Measurements from ENCODE around the gene U2AF1.
"Not testable (repeated sequence)": the region's sequence is repeated elsewhere in the genome, so short reads cannot be mapped to it uniquely, and the experiment has no call there.

DNA sequence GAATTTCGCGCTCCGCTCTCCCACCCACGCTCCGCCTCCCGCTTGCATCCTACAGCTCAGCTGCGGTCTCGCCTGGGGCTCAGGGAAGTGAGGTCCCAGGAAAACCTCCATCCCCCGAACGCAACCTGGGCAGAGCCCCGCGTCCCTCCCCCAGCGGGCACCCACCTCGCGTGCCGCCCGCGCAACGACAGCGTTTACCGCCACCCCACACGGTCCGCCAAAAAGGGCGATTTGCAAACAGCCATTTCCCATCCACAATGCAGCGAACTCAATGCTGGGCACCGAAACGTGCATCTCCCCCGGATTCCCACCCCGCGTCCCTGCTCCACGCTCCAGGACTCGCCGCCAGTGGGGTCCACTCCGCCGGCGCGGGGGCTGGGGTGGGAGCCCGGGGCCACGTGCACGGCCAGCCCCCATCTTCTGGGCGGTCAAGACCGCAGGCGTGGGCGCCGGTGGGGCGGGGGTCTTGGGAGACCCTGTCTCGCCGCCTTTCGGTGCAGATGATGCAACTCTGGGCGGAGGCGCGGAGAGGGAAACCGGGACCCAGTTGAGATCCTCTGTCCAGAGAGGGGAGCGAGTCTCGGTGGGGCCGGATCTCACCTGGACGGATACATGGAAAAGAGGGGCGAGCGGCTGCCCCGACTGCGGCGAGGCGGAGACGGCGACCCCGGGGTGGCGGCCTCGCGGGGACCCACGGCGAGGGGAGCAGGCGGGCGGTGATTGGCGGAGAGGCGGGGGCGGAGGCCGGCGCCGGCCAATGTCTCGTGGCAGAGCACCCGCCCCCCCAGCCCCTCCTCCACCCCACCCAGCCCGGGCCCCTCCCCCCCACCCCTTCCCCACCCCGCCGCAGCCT is 32.0 kb downstream of the U2AF1 start, which contains the start of gene CBS:
- not testable (repeated sequence) for TF ChIP-seq CEBPB (IDR thresholded peaks at IDR 0.05; ENCODE audit: low read depth, low read length); CTCF (IDR thresholded peaks at IDR 0.05; ENCODE audit: control extremely low read depth in 1 of 3, insufficient read depth in 1 of 3, low read depth in 1 of 3, low read length in 3 of 3); EP300 (IDR thresholded peaks at IDR 0.05; ENCODE audit: borderline replicate concordance in 1 of 2, low read depth in 2 of 2, low read length in 2 of 2); POLR2AphosphoS5 (IDR thresholded peaks at IDR 0.05; ENCODE audit: low read depth, low read length); RNF2 (IDR thresholded peaks at IDR 0.05; ENCODE audit: borderline replicate concordance, low read depth, low read length, missing control alignments, poor library complexity, severe bottlenecking); GTF2F1 (IDR thresholded peaks at IDR 0.05; ENCODE audit: borderline replicate concordance, low read depth, low read length); MAX (IDR thresholded peaks at IDR 0.05); RAD21 (IDR thresholded peaks at IDR 0.05 in 1 of 2, conservative IDR thresholded peaks at IDR 0.05 in 1 of 2; ENCODE audit: low read depth in 2 of 2, low read length in 2 of 2); YY1 (IDR thresholded peaks at IDR 0.05; ENCODE audit: low read depth, low read length); JUN (IDR thresholded peaks at IDR 0.05; ENCODE audit: low read depth, low read length); EZH2 (IDR thresholded peaks at IDR 0.05; ENCODE audit: low read depth, low read length, severe bottlenecking); GABPA (IDR thresholded peaks at IDR 0.05; ENCODE audit: borderline replicate concordance, insufficient read depth, low read length); HDAC2 (IDR thresholded peaks at IDR 0.05; ENCODE audit: borderline replicate concordance in 1 of 2, low read depth in 2 of 2, low read length in 2 of 2); FOSL1 (IDR thresholded peaks at IDR 0.05; ENCODE audit: insufficient read depth, low read depth, low read length)
